Right ventricle myocardium superior (tissue), 1 donor: ENCODE data around the gene CYP4F2. TPM values are rescaled to one million over a fixed set of nuclear protein-coding genes. Genes with fewer than 3 reads are reported as not detected.
"Not testable (repeated sequence)": the region's sequence is repeated elsewhere in the genome, so short reads cannot be mapped to it uniquely, and the experiment has no call there.

Experiments
- ATAC-seq: fragments of 200-7000 bp; cut with Tn5 transposase; one replicate; pipeline ENCODE4 v1.9.1; 2020; ENCODE audit warnings: mild to moderate bottlenecking; ENCODE audit not compliant: poor library complexity
- DNase-seq: peaks from one replicate; pipeline ENCODE4 v3.0.0-alpha.2; 2020
- intact Hi-C: fragments of 100-400 bp; cut with DNase I; formaldehyde crosslinking; loops from one replicate; pipeline ENCODE4 v1.11.2; 2022
- total RNA-seq: library from RNA; stranded (reverse); fragmentation: NEBNext Ultra II Directional; extraction: Animal tissue kit (Norgen Biotek cat#: 25700); gene quantifications from one replicate; pipeline ENCODE4 v1.2.1, GENCODE V29; 2021
- donor health status: DM: no; HTN: yes; CAD: no; lungs with severe emphysema.

CYP4F2 gene
- total RNA-seq, 1 donor from 2014 or later: not detected

DNA sequence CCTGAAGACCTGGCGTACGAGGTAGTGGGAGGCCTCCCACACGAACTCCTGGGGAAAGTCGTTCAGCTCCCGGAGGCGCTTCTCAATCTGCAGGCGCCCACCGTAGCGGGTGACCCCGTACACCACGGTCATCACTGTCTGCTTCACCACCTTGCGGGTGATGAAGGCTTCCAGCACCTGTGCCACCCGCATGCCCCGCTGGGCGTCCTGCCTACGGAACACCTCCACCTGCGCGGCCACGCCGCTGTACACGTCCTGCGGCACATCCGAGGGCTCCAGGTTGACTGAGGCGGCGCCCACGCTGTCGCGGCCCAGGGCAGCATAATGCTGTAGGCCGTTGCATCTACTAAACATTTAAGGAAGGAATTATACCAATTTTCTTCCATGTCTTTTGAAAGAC, 5.0 kb upstream of the CYP4F2 start:
- DNase-seq, intact Hi-C loops, ATAC-seq: not testable (repeated sequence)

DNA sequence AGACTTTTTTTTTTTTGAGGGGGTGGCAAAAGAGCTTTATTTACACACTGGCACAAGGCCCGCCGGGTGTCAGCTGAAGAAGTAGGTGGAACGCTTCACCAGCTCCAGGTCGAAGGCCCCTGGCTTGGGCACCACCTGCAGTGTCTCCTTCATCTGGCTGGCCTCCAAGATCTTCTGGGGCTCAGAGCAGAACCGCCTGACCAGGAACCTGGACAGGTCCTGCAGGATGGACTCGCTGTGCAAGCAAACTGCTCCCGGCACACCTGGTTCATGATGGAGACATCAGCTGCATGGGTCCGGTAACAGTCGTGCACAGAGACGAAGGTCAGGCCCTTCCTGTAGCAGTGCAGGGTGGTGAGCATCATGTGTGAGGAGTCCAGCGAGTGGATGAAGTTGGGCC, 4.4 kb upstream of the CYP4F2 start:
- intact Hi-C loops: no loop called here

DNA sequence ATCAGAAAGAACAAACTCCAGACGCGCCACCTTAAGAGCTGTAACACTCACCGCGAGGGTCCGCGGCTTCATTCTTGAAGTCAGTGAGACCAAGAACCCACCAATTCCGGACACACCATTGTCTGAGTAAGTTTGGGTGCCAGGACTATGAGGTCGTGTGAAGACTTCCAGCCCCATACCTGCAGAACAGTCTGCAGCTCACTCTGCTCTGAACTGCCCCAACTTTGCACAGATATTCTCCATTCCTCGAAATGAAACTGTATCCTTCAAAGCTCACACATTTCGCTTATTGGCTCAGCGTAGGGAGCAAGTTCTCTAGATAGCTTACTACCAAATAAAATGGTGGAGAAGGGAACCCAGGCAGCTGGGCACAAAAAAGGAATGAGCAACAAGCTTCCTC, 2.6 kb upstream of the CYP4F2 start:
- intact Hi-C loops: no loop called here
- ATAC-seq (no peak), DNase-seq (no peak)

More for the DNA sequence above, 4.4 kb upstream of the CYP4F2 start:
- ATAC-seq (no peak), DNase-seq (no peak)

DNA sequence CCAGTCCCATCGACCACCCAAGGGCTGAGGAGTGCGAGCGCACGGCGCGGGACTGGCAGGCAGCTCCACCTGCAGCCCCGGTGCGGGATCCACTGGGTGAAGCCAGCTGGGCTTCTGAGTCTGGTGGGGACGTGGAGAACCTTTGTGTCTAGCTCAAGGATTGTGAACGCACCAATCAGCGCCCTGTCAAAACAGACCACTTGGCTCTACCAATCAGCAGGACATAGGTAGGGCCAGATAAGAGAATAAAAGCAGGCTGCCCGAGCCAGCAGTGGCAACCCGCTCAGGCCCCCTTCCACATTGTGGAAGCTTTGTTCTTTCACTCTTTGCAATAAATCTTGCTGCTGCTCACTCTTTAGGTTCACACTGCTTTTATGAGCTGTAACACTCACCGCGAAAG, 2.2 kb upstream of the CYP4F2 start:
- ATAC-seq, intact Hi-C loops, DNase-seq: not testable (repeated sequence)

DNA sequence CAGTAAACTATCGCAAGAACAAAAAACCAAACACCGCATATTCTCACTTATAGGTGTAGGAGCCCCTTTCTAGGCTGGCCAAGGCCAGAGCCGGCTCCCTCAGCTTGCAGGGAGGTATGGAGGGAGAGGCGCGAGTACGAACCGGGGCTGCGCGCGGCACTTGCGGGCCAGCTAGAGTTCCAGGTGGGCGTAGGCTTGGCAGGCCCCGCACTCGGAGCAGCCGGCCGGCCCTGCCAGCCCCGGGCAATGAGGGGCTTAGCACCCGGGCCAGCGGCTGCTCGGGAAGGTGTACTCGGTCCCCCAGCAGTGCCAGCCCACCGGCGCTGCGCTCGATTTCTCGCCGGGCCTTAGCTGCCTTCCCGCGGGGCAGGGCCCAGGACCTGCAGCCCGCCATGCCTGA, 1.7 kb upstream of the CYP4F2 start:
- ATAC-seq, intact Hi-C loops, DNase-seq: not testable (repeated sequence)

DNA sequence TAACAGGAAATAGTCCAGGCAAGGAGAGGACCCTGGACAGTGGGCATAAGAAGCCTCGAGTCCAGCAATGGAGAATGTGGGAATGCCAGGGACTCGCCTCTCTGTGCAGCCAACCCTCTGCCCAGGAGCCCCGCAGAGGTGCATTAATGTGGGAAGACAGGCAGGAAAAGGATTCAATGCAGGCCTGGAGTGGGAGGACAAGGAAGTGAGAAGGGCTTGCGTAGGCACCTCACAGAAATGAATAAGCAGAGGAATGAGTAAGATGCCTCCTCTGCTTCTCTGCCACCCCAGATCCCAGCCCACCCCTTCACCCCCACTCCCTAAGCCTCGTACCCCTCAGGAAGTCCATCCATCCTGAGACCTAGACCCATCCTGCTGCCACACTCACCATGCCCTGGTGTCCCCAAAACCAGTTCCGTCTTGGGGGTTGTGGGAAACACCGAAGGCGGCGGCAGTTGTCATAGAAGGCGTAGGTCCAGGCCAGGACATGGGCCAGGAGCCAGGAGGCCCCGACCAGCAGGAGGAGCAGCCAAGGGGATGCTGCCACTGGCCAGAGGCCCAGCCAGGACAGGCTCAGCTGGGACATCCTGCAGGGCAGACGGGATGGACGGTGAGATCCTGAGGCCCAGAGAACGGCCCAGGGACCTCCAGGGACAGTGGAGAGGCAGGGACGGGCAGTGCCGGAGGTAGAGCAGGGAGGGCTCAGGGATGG, 692 bp downstream of the CYP4F2 start:
- intact Hi-C loops: no loop called here
- no peak for ATAC-seq
- no peak for DNase-seq

DNA sequence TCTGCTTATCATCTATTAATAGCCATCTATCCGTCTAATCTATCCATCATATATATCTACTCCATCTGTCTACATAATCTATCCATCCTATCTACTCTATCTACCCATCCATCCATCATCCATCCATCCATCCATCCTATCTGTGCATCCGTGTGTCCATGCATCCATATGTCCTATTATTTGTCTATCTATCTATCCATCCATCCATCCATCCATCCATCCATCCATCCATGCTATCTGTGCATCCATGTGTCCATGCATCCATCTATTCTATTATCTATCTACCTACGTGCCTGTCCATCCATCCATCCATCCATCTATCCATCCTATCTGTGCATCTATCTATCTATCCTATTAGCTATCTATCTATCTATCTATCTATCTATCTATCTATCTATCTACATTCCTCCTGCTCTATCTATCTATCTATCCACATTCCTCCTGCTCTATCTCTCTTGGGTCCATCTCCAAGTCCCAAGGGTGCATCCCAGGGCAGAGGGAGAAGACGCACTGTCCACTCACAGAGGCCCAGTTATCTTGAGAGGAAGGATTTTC, 1.9 kb downstream of the CYP4F2 start:
- intact Hi-C loops: no loop called here
- no peak for ATAC-seq

DNA sequence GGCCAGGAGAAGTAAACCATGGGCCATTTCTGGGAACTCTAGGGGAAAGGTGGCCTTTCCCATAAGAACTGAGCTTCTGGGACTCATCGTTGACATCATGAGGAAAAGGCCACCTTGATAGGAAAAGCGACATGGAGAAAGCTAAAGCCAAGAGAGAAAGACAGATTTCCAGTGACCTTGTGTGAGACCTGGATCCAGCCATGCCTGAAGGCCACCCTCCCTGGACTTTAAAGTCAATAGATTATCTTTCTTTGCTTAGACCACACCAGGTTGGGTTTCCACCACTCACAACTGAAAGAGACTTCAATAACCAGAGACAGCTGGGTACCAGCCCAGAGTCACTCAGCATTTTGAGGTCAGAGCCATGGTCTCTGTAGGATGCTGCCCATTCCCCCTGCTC, 3.5 kb downstream of the CYP4F2 start:
- intact Hi-C loops: no loop called here
- DNase-seq (no peak), ATAC-seq (no peak)

More for the DNA sequence above, 1.9 kb downstream of the CYP4F2 start:
- no peak for DNase-seq

DNA sequence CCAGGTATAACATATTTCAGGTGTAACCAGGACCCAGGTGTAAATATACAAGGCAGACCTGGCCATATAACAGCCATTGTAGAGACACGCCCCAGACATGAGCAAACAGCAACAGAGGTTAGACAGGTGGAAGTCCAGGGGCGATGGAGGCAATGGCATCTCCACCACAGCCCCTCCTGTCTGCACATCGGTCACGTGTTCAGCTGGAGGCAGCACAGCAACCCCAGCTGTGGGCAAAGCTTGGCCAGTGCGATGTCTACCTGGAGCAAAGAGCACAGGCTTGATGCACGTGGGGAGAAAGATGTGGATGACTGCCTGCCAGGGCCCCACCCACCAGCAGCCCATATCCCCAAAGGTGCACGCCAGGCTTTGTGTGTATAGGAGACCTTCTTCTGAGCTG, 4.4 kb downstream of the CYP4F2 start:
- intact Hi-C loops: no loop called here
- no peak for DNase-seq
- ATAC-seq: no peak

DNA sequence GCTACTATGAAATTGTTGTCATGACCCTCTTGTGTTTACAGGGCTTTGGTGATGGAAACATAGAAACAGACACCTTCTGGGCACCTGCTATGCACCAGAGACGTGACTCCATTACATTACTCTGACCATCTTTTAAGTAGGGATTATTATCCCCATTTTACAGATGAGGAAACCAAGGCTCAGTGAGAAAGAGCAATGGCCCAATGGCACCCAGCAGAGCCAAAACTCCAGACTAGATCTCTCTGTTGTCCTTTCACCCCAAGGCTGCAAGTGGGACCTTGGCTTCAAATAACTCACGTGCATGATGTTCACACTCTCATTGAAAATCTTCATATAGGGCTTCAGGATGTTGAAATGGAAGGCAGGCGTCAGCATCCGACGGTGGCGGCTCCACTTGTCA, 5.9 kb downstream of the CYP4F2 start:
- DNase-seq (no peak), ATAC-seq (no peak)
- intact Hi-C loops: no loop called here

DNA sequence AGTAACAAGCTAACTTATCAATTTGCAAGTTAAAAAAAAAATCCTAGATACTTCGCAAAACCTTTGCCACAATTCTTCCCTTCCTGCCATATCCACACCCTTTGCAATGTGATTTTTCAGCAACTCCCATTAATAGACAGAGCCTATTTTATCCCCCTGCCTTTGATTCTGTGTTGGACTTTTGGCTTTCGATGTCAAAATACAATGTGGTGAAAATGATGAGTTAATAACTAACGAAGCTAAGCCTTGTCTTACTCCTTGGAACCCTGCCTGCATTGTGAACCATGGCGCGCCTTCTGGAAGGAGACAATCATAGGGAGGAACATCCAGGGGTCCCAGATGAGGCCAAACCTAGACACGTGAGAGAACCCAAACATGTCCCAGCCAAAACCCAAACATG, 6.4 kb downstream of the CYP4F2 start:
- no peak for ATAC-seq
- intact Hi-C loops: no loop called here

DNA sequence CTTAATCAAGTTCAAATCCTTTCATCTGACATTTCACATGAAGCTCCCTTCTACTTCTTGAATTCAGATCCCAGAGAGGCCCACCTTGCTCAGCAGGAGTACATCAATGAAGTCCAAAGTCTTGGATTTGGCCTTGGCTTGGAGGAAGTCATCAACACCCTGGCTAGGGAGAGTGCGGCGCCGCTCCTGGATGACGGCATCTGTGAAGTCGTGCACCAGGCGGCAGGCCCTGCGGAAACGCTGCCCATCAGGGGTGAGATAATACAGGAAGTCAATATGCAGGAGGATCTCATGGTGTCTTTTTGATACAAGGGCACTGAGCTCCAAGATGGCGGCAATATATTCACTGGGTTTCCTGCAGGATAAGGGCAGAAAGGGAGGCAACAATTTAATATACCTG, 8.5 kb downstream of the CYP4F2 start:
- intact Hi-C loops: not testable (repeated sequence)

More for the DNA sequence above, 6.4 kb downstream of the CYP4F2 start:
- DNase-seq: no peak

DNA sequence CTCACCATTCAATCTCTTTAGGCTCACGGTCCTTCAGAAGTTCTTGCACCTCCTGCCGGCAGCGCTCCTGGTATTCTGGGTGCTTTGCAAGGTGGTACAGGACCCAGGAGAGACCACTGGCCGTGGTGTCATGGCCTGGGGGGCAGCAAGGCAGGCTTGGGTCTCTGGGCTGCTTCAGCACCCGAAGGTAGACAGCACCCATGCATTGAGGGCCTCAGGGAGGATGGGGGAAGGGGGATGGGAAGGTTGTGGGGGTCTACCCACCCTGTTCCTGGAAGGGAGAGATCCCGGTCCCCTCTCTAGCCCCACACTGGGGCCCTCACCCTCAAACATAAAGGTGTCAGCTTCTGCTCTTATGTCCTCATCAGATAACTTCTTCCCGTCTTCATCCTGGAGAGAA, 12.0 kb downstream of the CYP4F2 start:
- no peak for ATAC-seq
- no peak for DNase-seq
- intact Hi-C loops: no loop called here

More for the DNA sequence above, 8.5 kb downstream of the CYP4F2 start:
- DNase-seq, ATAC-seq: not testable (repeated sequence)

DNA sequence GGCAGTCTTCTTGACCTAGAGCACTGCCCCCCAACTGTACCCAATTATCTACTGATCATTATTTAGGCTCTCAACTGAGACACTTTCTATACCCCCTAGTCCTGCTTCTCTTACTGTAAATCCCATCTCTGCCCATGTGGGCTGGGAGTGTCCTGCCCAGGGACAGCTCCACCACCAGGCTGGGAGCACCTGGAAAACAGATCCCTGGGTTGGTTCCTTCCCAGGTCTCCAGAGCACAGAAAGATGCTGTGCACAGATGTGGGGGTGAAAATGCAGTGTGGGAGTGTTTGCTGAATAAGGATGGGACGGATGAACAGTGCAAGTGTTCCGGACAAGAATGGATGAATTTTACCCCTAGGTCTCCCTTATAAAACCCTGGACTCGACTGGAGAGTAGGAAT, 12.7 kb downstream of the CYP4F2 start:
- intact Hi-C loops: no loop called here
- DNase-seq: no peak
- ATAC-seq: no peak

DNA sequence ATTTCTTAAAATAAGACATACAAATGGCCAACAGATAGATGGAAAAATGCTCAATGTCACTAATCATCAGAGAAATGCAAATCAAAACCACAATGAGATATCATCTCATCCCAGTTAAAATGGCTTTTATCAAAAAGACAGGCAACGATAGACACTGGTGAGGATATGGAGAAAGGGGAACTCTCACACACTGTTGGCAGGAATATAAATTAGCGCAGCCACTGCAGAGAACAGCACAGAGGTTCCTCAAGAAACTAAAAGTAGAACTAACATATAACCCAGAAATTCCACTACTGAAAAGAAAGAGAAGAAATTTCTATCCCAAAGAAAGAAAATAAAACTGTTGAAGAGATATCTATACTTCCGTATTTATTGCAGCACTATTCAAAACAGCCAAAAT, 14.5 kb downstream of the CYP4F2 start:
- ATAC-seq, DNase-seq, intact Hi-C loops: not testable (repeated sequence)

DNA sequence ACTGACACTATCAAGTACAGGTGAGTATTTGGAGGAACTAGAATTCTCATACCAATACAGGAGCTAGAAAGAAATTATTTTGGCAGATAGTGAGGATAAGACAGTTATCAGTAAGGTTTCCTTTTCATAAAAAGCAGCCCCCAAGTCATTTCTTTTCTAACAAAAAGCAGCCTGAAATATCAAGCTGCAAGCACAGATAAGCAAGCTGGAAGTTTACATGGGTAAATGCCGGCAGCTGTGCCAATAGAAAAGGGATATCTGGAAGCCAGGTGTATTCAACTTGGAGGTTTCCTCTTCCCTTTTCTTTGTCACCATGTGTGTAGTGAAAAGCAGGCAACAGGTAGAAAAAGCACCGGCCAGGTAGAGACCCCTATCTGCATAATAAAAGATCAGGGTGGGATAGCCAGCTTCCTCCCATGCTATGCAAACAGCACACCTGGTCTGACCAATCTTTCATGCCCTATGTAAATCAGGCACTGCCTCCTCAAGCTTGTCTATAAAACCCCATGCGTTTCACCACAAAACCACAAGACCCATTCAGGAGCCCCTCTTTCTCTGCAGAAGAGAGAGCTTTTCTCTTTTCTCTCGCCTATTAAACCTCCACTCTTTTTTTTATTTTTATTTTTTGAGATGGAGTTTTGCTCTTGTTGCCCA, 22.9 kb downstream of the CYP4F2 start:
- intact Hi-C loops: no loop called here
- ATAC-seq (no peak), DNase-seq (no peak)

DNA sequence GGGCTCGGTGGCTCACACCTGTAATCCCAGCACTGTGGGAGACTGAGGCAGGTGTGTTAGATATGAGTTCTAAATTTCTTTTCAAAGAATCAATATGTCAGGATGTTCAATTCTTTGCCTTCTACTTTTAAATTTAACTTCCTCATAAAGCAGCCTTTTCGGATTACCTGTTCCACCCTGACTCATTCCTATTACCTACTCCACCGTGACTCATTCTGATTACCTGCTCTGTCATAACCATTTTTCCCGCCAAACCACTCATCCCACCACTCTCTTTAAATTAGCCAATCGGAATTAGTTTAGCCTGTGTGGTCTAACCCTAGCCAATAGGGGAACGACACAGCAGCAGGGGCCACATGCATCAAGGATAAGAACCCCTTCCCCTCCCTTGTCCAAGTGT, 24.1 kb downstream of the CYP4F2 start:
- ATAC-seq, DNase-seq, intact Hi-C loops: not testable (repeated sequence)

DNA sequence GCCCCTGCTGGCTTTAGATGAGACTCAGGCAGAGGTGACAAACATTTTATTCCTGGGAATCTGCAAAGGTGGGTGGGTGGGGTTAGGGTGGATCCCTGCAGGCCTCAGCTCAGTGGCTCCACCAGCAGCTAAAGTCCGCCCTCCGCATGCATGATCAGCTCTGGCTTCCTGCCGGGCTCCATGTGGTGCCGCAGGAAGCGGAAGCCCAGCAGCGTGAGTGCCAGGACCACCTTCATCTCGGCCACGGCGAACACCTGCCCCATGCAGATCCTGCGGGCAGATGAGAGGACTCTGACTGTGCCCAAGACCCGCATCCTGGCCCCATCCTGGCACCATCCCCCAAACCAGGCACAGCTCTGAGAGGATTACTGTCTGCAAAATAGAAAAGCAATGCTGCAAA, 26.3 kb downstream of the CYP4F2 start:
- DNase-seq: no peak
- ATAC-seq: no peak
- intact Hi-C loops: no loop called here

DNA sequence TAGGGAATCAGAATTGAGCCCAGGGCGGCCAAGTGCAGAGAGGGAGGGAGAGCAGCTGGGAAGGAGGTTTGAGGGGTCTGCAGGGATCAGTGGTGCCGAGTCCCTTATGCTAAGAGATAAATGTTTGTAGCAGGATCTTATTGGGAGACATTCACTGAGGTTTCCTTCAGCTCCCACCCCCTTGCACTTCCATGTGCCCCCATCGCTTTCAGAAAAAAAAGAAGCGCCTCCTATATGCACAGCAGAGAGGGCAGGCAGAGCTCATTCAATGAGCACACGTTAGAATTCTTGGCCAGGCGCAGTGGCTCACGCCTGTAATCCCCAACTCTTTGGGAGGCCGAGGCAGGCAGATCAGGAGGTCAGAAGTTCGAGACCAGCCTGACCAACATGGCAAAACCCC, 28.0 kb downstream of the CYP4F2 start:
- intact Hi-C loops: loop anchor here (10.0 kb wide), 1 partner anchor 235 kb away; no protein-coding TSS in a partner anchor
- no peak for ATAC-seq
- no peak for DNase-seq

DNA sequence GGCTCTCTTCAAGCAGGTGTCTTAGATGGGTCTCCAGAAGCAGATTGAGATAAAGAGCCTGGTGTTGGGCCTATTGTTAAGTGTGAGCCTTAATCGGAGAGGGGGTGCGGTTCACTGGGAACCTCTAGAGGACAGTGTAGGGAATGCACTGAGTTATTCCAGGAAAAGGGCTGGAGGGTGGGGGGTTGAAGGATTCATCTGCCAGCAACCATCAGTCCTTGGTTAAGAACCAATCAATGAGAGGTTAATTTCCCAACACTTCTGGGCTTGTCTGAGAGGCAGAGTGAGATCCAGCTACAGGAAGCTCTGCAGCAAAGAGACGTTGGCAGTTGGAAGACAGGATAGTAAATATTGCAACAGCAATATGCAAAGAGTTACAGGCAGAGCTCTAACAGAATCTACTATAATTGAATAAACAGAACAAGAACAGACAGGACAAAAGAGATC, 28.7 kb downstream of the CYP4F2 start:
- intact Hi-C loops: loop anchor here (10.0 kb wide), 1 partner anchor 234 kb away; no protein-coding TSS in a partner anchor
- peak; percentile 68 for ATAC-seq
- no peak for DNase-seq
